ENCODE measurements around the gene TCIRG1.
A peak's percentile ranks its signal among the peaks of the same experiment; 100 is the strongest.

TCIRG1 gene

GRCh38 chr11:68018730-68019190, 20.1 kb upstream of the TCIRG1 start:
- no peak overlapping the region for H3K9ac ChIP-seq (ENCODE audit: low read depth, low read length, poor library complexity, severe bottlenecking)
- H3K4me3 ChIP-seq (ENCODE audit: low read length, poor library complexity, severe bottlenecking), result no peak overlapping the region
- no peak overlapping the region for H2AFZ ChIP-seq (ENCODE audit: low read length)
- H3K27me3 ChIP-seq (ENCODE audit: insufficient read depth, low read length, poor library complexity, severe bottlenecking), result no peaks in the 10 kb centered on the region
- no peaks in the 10 kb centered on the region for H4K20me1 ChIP-seq (ENCODE audit: insufficient read depth, low read length, poor library complexity, severe bottlenecking)
- no peaks in the 10 kb centered on the region for H3K79me2 ChIP-seq (ENCODE audit: insufficient read depth, low read length)
- no peaks in the 10 kb centered on the region for H3K36me3 ChIP-seq (ENCODE audit: insufficient read depth, low read length)
- no peak overlapping the region for H3K4me2 ChIP-seq (ENCODE audit: low read depth, low read length, poor library complexity, severe bottlenecking)
- no peak for TF ChIP-seq EZH2phosphoT487 (IDR thresholded peaks at IDR 0.05; ENCODE audit: borderline replicate concordance)
- no peaks in the 10 kb centered on the region for H3K9me2 ChIP-seq (replicated peaks; ENCODE audit: low read depth, low read length)
- no peaks in the 10 kb centered on the region for H3F3A ChIP-seq (ENCODE audit: low read depth)
- peaks cover 5% of the 10 kb centered on the region for H3K4me1 ChIP-seq (ENCODE audit: insufficient read depth, low read length, poor library complexity, severe bottlenecking)
- no peaks in the 10 kb centered on the region for H3K9me3 ChIP-seq (ENCODE audit: insufficient read depth, low read depth, low read length)

GRCh38 chr11:68019486-68019885, 19.3 kb upstream of the TCIRG1 start:
- Histone ChIP-seq H3F3A (ENCODE audit: low read depth) (peaks cover 3% of the 10 kb centered on the region; the same call in 1 of the 2 replicates), H2AFZ (ENCODE audit: low read length) (no peak overlapping the region), H3K4me2 (ENCODE audit: low read depth, low read length, poor library complexity, severe bottlenecking) (no peak overlapping the region), H3K9ac (ENCODE audit: low read depth, low read length, poor library complexity, severe bottlenecking) (no peak overlapping the region), H3K9me3 (ENCODE audit: insufficient read depth, low read depth, low read length) (no peaks in the 10 kb centered on the region), H3K4me1 (ENCODE audit: insufficient read depth, low read length, poor library complexity, severe bottlenecking) (peaks cover 2% of the 10 kb centered on the region), H3K9me2 (replicated peaks; ENCODE audit: low read depth, low read length) (no peaks in the 10 kb centered on the region), H3K27me3 (ENCODE audit: insufficient read depth, low read length, poor library complexity, severe bottlenecking) (no peaks in the 10 kb centered on the region), H3K36me3 (ENCODE audit: insufficient read depth, low read length) (no peaks in the 10 kb centered on the region), H4K20me1 (ENCODE audit: insufficient read depth, low read length, poor library complexity, severe bottlenecking) (no peaks in the 10 kb centered on the region), H3K79me2 (ENCODE audit: insufficient read depth, low read length) (no peaks in the 10 kb centered on the region), H3K4me3 (ENCODE audit: low read length, poor library complexity, severe bottlenecking) (no peak overlapping the region)
- TF ChIP-seq, protein P1, sequence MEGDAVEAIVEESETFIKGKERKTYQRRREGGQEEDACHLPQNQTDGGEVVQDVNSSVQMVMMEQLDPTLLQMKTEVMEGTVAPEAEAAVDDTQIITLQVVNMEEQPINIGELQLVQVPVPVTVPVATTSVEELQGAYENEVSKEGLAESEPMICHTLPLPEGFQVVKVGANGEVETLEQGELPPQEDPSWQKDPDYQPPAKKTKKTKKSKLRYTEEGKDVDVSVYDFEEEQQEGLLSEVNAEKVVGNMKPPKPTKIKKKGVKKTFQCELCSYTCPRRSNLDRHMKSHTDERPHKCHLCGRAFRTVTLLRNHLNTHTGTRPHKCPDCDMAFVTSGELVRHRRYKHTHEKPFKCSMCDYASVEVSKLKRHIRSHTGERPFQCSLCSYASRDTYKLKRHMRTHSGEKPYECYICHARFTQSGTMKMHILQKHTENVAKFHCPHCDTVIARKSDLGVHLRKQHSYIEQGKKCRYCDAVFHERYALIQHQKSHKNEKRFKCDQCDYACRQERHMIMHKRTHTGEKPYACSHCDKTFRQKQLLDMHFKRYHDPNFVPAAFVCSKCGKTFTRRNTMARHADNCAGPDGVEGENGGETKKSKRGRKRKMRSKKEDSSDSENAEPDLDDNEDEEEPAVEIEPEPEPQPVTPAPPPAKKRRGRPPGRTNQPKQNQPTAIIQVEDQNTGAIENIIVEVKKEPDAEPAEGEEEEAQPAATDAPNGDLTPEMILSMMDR (conservative IDR thresholded peaks at IDR 0.05; ENCODE audit: low read length), result no peak
- no peak for TF ChIP-seq EZH2phosphoT487 (IDR thresholded peaks at IDR 0.05; ENCODE audit: borderline replicate concordance)

DNA sequence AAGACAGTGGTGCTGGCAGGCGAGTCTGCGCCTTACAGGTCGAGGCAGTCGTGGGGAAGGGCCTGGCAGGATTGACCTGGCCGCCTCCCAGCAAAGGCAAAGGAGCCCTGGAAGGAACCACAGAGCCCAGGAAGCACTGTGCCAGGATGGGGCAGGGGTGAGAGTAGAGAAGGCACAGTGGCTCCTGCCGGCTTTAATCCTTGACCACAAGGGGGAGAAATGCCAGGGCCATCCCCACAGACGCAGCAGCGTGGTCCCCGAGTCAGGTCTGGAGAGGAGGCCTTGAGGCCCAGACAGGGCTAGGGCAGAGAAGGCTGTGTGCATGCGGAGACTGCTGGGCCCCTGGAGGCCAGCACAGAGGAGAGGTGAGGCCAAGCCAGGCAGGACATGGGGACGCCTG, 18.2 kb upstream of the TCIRG1 start:
- no peak for TF ChIP-seq EZH2phosphoT487 (IDR thresholded peaks at IDR 0.05; ENCODE audit: borderline replicate concordance)
- TF ChIP-seq, protein P1 (conservative IDR thresholded peaks at IDR 0.05; ENCODE audit: low read length), result no peak
- H3K27me3 ChIP-seq (ENCODE audit: insufficient read depth, low read length, poor library complexity, severe bottlenecking), result no peaks in the 10 kb centered on the region
- no peak overlapping the region for H2AFZ ChIP-seq (ENCODE audit: low read length)
- no peaks in the 10 kb centered on the region for H4K20me1 ChIP-seq (ENCODE audit: insufficient read depth, low read length, poor library complexity, severe bottlenecking)
- H3K4me3 ChIP-seq (ENCODE audit: low read length, poor library complexity, severe bottlenecking), result no peak overlapping the region
- no peak overlapping the region for H3K4me2 ChIP-seq (ENCODE audit: low read depth, low read length, poor library complexity, severe bottlenecking)
- H3K9me2 ChIP-seq (replicated peaks; ENCODE audit: low read depth, low read length), result no peaks in the 10 kb centered on the region
- H3K9me3 ChIP-seq (ENCODE audit: insufficient read depth, low read depth, low read length), result no peaks in the 10 kb centered on the region
- no peaks in the 10 kb centered on the region for H3K4me1 ChIP-seq (ENCODE audit: insufficient read depth, low read length, poor library complexity, severe bottlenecking)
- H3K36me3 ChIP-seq (ENCODE audit: insufficient read depth, low read length), result no peaks in the 10 kb centered on the region
- no peak overlapping the region for H3K9ac ChIP-seq (ENCODE audit: low read depth, low read length, poor library complexity, severe bottlenecking)
- H3K79me2 ChIP-seq (ENCODE audit: insufficient read depth, low read length), result no peaks in the 10 kb centered on the region
- H3F3A ChIP-seq (ENCODE audit: low read depth), result peaks cover 3% of the 10 kb centered on the region; the same call in 1 of the 2 replicates

GRCh38 chr11:68021167-68021787, 17.5 kb upstream of the TCIRG1 start:
- Histone ChIP-seq H3F3A (ENCODE audit: low read depth) (peaks cover 3% of the 10 kb centered on the region; the same call in 1 of the 2 replicates), H3K9ac (ENCODE audit: low read depth, low read length, poor library complexity, severe bottlenecking) (no peak overlapping the region), H2AFZ (ENCODE audit: low read length) (no peak overlapping the region), H3K4me2 (ENCODE audit: low read depth, low read length, poor library complexity, severe bottlenecking) (no peak overlapping the region), H3K27me3 (ENCODE audit: insufficient read depth, low read length, poor library complexity, severe bottlenecking) (no peaks in the 10 kb centered on the region), H3K79me2 (ENCODE audit: insufficient read depth, low read length) (no peaks in the 10 kb centered on the region), H3K4me3 (ENCODE audit: low read length, poor library complexity, severe bottlenecking) (no peak overlapping the region), H3K36me3 (ENCODE audit: insufficient read depth, low read length) (no peaks in the 10 kb centered on the region), H4K20me1 (ENCODE audit: insufficient read depth, low read length, poor library complexity, severe bottlenecking) (no peaks in the 10 kb centered on the region), H3K9me3 (ENCODE audit: insufficient read depth, low read depth, low read length) (no peaks in the 10 kb centered on the region), H3K9me2 (replicated peaks; ENCODE audit: low read depth, low read length) (no peaks in the 10 kb centered on the region), H3K4me1 (ENCODE audit: insufficient read depth, low read length, poor library complexity, severe bottlenecking) (no peaks in the 10 kb centered on the region)
- no peak for TF ChIP-seq EZH2phosphoT487 (IDR thresholded peaks at IDR 0.05; ENCODE audit: borderline replicate concordance)
- TF ChIP-seq, protein P1 (conservative IDR thresholded peaks at IDR 0.05; ENCODE audit: low read length), result 0 out of 2 replicates have a peak, but pooled peaks have one; percentile 10
